B cell (primary cell): ENCODE data around the gene BTD. TPM values are rescaled to one million over a fixed set of nuclear protein-coding genes. Genes with fewer than 3 reads are reported as not detected.

Experiments
- ATAC-seq: fragments of 200-7000 bp; cut with Tn5 transposase; one replicate; pipeline ENCODE4 v1.10.0; 2021; ENCODE audit warnings: low read depth, mild to moderate bottlenecking, moderate number of reproducible peaks, moderate library complexity
- CTCF ChIA-PET: fragments of 350-600 bp; sonication (Branson Sonifier 250); formaldehyde crosslinking; loops from one replicate; lab custom pipeline; 2021; ENCODE audit warnings: antibody characterized with exemption, inconsistent platforms; lab: Charles Lee
- POLR2A ChIA-PET: fragments of 350-600 bp; sonication (Branson Sonifier 250); formaldehyde crosslinking; loops from one replicate; lab custom pipeline; 2021; ENCODE audit warnings: antibody characterized with exemption; lab: Charles Lee
- DNase-seq: peaks from one replicate; pipeline ENCODE4 v3.0.0; 2013
- H2AFZ ChIP-seq: 2 replicates; pipeline ENCODE4 v1.6.1; 2012; ENCODE audit warnings: mild to moderate bottlenecking, low read depth, low read length; ENCODE audit not compliant: insufficient read depth, poor library complexity, severe bottlenecking
- H3K27ac ChIP-seq, 2 donors: 1 replicate in 1 of 2; 2 replicates in 1 of 2; pipeline ENCODE4 v1.5.1; 2012 to 2013; ENCODE audit warnings: low read length in 2 of 2, mild to moderate bottlenecking in 2 of 2, moderate library complexity in 1 of 2
- H3K27me3 ChIP-seq, 4 experiments: fragments of 200-600 bp in 1 of 4; sonication (generic) in 1 of 4; replicated peaks in 1 of 4; 1 replicate in 2 of 4; 2 replicates in 2 of 4; pipeline versions ENCODE4 v1.6.1 to v1.7.0; 2013 to 2016; ENCODE audit warnings: low read length in 3 of 4, mild to moderate bottlenecking in 2 of 4, mixed read lengths in 1 of 4, moderate library complexity in 1 of 4; ENCODE audit not compliant: insufficient read depth in 4 of 4, control insufficient read depth in 3 of 4; ENCODE audit errors: control extremely low read depth in 1 of 4
- H3K36me3 ChIP-seq, 2 experiments: replicated peaks in 1 of 2; 1 replicate in 1 of 2; 2 replicates in 1 of 2; pipeline versions ENCODE4 v1.6.1 to v1.7.1; 2013; ENCODE audit warnings: low read length in 1 of 2; ENCODE audit not compliant: insufficient read depth in 2 of 2, control insufficient read depth in 1 of 2; ENCODE audit errors: control extremely low read depth in 1 of 2, extremely low read depth in 1 of 2
- H3K4me1 ChIP-seq, 2 donors: fragments of 200-600 bp in 1 of 2; sonication (generic) in 1 of 2; 1 replicate in 1 of 2; 2 replicates in 1 of 2; pipeline versions ENCODE4 v1.5.1 to v1.6.1; 2013 to 2017; ENCODE audit warnings: low read length in 2 of 2; ENCODE audit not compliant: control insufficient read depth in 2 of 2, insufficient read depth in 2 of 2
- H3K4me2 ChIP-seq: replicated peaks from 2 replicates; pipeline ENCODE3; 2012; ENCODE audit warnings: mild to moderate bottlenecking, low read depth, low read length; ENCODE audit not compliant: poor library complexity, severe bottlenecking
- H3K4me3 ChIP-seq, 5 experiments: fragments of 200-600 bp in 1 of 5; sonication (generic) in 1 of 5; 1 replicate in 3 of 5; 2 replicates in 2 of 5; pipeline versions ENCODE4 v1.5.1 to v1.7.0; 2011 to 2016; ENCODE audit warnings: low read length in 4 of 5, mild to moderate bottlenecking in 4 of 5, low read depth in 2 of 5, control low read depth in 1 of 5, moderate library complexity in 1 of 5; ENCODE audit not compliant: insufficient read depth in 1 of 5; ENCODE audit errors: control extremely low read depth in 1 of 5, extremely low read depth in 1 of 5
- H3K79me2 ChIP-seq: fragments of 200-600 bp; sonication (generic); one replicate; pipeline ENCODE4 v1.6.0; 2016; ENCODE audit warnings: low read length; ENCODE audit not compliant: control insufficient read depth, insufficient read depth
- H3K9ac ChIP-seq: fragments of 200-600 bp; sonication (generic); 2 replicates; pipeline ENCODE4 v1.6.1; 2017; ENCODE audit warnings: mild to moderate bottlenecking, low read length, moderate library complexity
- H3K9me3 ChIP-seq, 3 donors: one replicate each; pipeline versions ENCODE4 v1.6.1 to v1.7.1; 2013; ENCODE audit warnings: low read length in 2 of 3; ENCODE audit not compliant: control insufficient read depth in 2 of 3, insufficient read depth in 1 of 3; ENCODE audit errors: control extremely low read depth in 1 of 3
- H4K20me1 ChIP-seq: 2 replicates; pipeline ENCODE4 v1.6.0; 2012; ENCODE audit warnings: mild to moderate bottlenecking, low read length; ENCODE audit not compliant: insufficient read depth, control insufficient read depth, poor library complexity, severe bottlenecking
- H3K27ac Mint-ChIP-seq: one replicate; pipeline ENCODE4 v1.8.0; 2021; ENCODE audit warnings: mixed read lengths
- H3K27me3 Mint-ChIP-seq: one replicate; pipeline ENCODE4 v1.8.0; 2021; ENCODE audit warnings: mixed read lengths
- H3K4me1 Mint-ChIP-seq: one replicate; pipeline ENCODE4 v1.8.0; 2021; ENCODE audit warnings: mixed read lengths
- H3K4me3 Mint-ChIP-seq: one replicate; pipeline ENCODE4 v1.8.0; 2021; ENCODE audit warnings: mixed read lengths
- H3K9me3 Mint-ChIP-seq: one replicate; pipeline ENCODE4 v1.8.0; 2022; ENCODE audit warnings: mixed read lengths; ENCODE audit not compliant: insufficient read depth
- EZH2 ChIP-seq: IDR thresholded peaks from 2 replicates; pipeline ENCODE4 v1.6.1; 2012; ENCODE audit warnings: borderline replicate concordance, low read depth, mild to moderate bottlenecking, moderate library complexity, low read length; ENCODE audit not compliant: insufficient read depth, poor library complexity, severe bottlenecking
- WGBS: methylation state at CpG from one replicate; pipeline ENCODE4 v1.1.5; 2013; ENCODE audit warnings: missing lambda C conversion rate; ENCODE audit not compliant: insufficient coverage; 5-methylcytosine and 5-hydroxymethylcytosine counted together
- intact Hi-C: fragments of 100-400 bp; cut with micrococcal nuclease; formaldehyde crosslinking; loops from one replicate; pipeline ENCODE4 v1.10.0; 2022
- polyA plus RNA-seq: library from polyadenylated mRNA; depleted of rRNA; stranded (reverse); fragments of >200 nt; gene quantifications from 2 replicates; pipeline ENCODE4 v1.2.3, GENCODE V29; 2012
- total RNA-seq, 2 donors: library from RNA; stranded (reverse); fragments of 120-200 nt in 1 of 2; gene quantifications; 1 replicate in 1 of 2; 2 replicates in 1 of 2; pipeline versions ENCODE4 v1.2.3 to v1.2.4, GENCODE V29; 2013 to 2022
- TF ChIP-seq, protein P1 (sequence below): fragments of 200-600 bp; IDR thresholded peaks from one replicate; pipeline ENCODE4 v1.8.0; 2022; ENCODE audit warnings: antibody characterized with exemption, mild to moderate bottlenecking

The BTD gene
- total and polyA plus RNA-seq, 2 donors (not counting 1 experiment from before 2014, with no cell fraction given): 8.2 to 25.3 TPM

DNA sequence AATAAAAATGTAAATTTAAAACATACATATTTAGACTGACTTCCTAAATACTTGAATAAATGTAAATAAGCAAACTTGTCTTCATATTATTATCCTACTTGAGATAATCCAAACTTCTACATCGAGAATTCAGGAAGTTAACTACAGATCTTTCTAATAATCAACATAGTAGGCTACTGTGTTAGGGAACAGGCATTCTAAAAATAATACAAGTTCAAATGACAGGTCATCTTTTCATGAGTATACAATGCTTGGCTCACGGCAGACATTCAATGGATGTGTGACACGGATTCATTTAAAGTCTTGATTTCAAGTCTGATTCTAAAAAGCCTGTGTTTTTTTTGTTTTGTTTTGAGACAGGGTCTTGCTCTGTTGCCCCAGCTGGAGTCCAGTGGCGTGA lies 88.7 kb downstream of the BTD start:
- intact Hi-C loops: no loop called here
- WGBS: 100% methylated on average over 3 of the region's 4 CpGs
- DNase-seq (no peak), ATAC-seq (no peak)
- no peaks in the 10 kb centered on the region for H3K27me3 Mint-ChIP-seq
- H3K4me3 Mint-ChIP-seq: no peak overlapping the region
- Histone ChIP-seq H3K9ac (no peak overlapping the region), H3K4me2 (no peak overlapping the region), H2AFZ (no peak overlapping the region), H3K4me3 (no peak overlapping the region), H3K36me3 (peaks cover 12 to 28% of the 10 kb centered on the region in 2 experiments), H3K79me2 (no peaks in the 10 kb centered on the region), H3K27me3 (no peaks in the 10 kb centered on the region), H3K9me3 (no peaks in the 10 kb centered on the region), H3K27ac (no peak overlapping the region), H3K4me1 (no peaks in the 10 kb centered on the region), H4K20me1 (no peaks in the 10 kb centered on the region)
- no peak overlapping the region for H3K27ac Mint-ChIP-seq
- TF ChIP-seq, protein P1, sequence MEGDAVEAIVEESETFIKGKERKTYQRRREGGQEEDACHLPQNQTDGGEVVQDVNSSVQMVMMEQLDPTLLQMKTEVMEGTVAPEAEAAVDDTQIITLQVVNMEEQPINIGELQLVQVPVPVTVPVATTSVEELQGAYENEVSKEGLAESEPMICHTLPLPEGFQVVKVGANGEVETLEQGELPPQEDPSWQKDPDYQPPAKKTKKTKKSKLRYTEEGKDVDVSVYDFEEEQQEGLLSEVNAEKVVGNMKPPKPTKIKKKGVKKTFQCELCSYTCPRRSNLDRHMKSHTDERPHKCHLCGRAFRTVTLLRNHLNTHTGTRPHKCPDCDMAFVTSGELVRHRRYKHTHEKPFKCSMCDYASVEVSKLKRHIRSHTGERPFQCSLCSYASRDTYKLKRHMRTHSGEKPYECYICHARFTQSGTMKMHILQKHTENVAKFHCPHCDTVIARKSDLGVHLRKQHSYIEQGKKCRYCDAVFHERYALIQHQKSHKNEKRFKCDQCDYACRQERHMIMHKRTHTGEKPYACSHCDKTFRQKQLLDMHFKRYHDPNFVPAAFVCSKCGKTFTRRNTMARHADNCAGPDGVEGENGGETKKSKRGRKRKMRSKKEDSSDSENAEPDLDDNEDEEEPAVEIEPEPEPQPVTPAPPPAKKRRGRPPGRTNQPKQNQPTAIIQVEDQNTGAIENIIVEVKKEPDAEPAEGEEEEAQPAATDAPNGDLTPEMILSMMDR: no peak
- no peak for TF ChIP-seq EZH2
- ChIA-PET CTCF (no interaction called here), POLR2A (no interaction called here)
- no peaks in the 10 kb centered on the region for H3K4me1 Mint-ChIP-seq
- no peaks in the 10 kb centered on the region for H3K9me3 Mint-ChIP-seq

DNA sequence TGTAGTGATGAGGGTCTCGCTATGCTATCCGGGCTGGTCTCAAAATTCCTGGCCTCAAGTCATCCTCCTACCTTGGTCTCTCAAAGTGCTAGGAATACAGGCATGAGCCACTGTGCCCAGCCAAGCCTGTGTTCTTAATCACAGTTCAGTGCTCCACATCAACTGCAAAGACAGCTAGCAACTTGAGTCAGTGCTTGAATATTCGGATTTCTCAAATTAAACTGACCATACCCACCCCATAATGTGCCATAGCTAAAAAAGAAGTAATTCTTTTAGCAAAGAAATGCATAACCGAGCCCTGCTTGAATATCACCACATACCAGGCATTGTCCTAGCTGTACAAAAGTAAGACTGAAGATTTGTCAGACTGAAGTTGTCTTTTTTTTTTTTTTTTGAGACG lies 89.2 kb downstream of the BTD start:
- intact Hi-C loops: no loop called here
- TF ChIP-seq, protein P1: no peak
- no peak for TF ChIP-seq EZH2
- WGBS: 100% methylated on average over 1 of the region's 5 CpGs
- Histone ChIP-seq H3K27ac (no peak overlapping the region), H3K27me3 (no peaks in the 10 kb centered on the region), H3K79me2 (no peaks in the 10 kb centered on the region), H3K36me3 (peaks cover 14 to 28% of the 10 kb centered on the region in 2 experiments), H3K4me2 (no peak overlapping the region), H3K9ac (no peak overlapping the region), H3K9me3 (no peaks in the 10 kb centered on the region), H2AFZ (no peak overlapping the region), H3K4me3 (no peak overlapping the region), H3K4me1 (no peaks in the 10 kb centered on the region), H4K20me1 (no peaks in the 10 kb centered on the region)
- POLR2A ChIA-PET: no interaction called here
- Mint-ChIP-seq H3K9me3 (no peaks in the 10 kb centered on the region), H3K4me1 (no peaks in the 10 kb centered on the region), H3K27ac (no peak overlapping the region), H3K27me3 (no peaks in the 10 kb centered on the region), H3K4me3 (no peak overlapping the region)
- ATAC-seq (no peak), DNase-seq (no peak)
- CTCF ChIA-PET: interaction anchor here (0.7 kb wide), 1 partner anchor 35 kb away, joined by 4 read pairs; no protein-coding TSS in a partner anchor
